ENCODE results near the gene MTUS2.

DNA sequence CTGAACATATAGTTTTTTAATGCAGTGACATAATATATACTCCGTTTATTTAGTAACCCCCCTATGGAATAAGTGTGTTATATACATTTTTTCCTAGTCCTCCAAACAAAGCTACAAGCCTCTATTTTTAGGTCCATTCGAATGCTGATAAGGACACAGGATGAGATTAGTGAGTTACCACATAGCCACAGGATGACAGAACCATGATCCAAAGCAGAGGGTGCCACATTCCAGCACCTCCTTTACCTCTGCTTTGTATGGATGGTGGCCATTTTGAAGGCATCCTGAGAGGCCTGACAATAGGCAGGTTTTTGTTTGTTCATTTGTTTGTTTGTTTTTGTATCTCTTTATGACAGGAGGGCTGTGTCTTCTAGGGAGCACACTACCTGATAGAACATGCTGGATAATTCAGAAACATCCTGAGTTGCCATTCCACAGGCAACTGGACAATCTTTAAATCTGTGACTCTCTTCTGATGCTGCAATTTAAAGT is 186.3 kb downstream of the MTUS2 start:
- TF ChIP-seq CTCF (IDR thresholded peaks at IDR 0.05; ENCODE audit: insufficient read depth, low read length, poor library complexity, severe bottlenecking), result no peak
- TF ChIP-seq EZH2phosphoT487 (conservative IDR thresholded peaks at IDR 0.05; ENCODE audit: low read length), result no peak

Measured in SU-DHL-6 (cell line).